Osteoblast (primary cell): ENCODE data around the gene SUGP2. TPM values are rescaled to one million over a fixed set of nuclear protein-coding genes. Genes with fewer than 3 reads are reported as not detected.

Experiments used
- DNase-seq: peaks from one replicate; pipeline ENCODE4 v3.0.0; 2011; ENCODE audit warnings: low spot score, mixed read lengths; ENCODE audit not compliant: insufficient read length; ENCODE audit errors: missing footprints
- H2AFZ ChIP-seq: 2 replicates; pipeline ENCODE4 v1.6.0; 2011; ENCODE audit warnings: mild to moderate bottlenecking, low read length
- H3K27ac ChIP-seq: 2 replicates; pipeline ENCODE4 v1.5.1; 2011; ENCODE audit warnings: mild to moderate bottlenecking, low read depth, low read length, moderate library complexity
- H3K27me3 ChIP-seq: 2 replicates; pipeline ENCODE4 v1.6.0; 2012; ENCODE audit warnings: mild to moderate bottlenecking, control low read depth, inconsistent platforms, low read length, moderate library complexity; ENCODE audit not compliant: insufficient read depth
- H3K36me3 ChIP-seq: 2 replicates; pipeline ENCODE4 v1.5.1; 2011; ENCODE audit warnings: mild to moderate bottlenecking, low read length, control low read depth, moderate library complexity; ENCODE audit not compliant: insufficient read depth
- H3K4me1 ChIP-seq: 2 replicates; pipeline ENCODE4 v1.5.1; 2011; ENCODE audit warnings: mild to moderate bottlenecking, low read length, control low read depth, moderate library complexity; ENCODE audit not compliant: insufficient read depth
- H3K4me2 ChIP-seq: 2 replicates; pipeline ENCODE4 v1.6.0; 2011; ENCODE audit warnings: mild to moderate bottlenecking, low read length; ENCODE audit not compliant: insufficient read depth
- H3K4me3 ChIP-seq: fragments of 200-600 bp; sonication (generic); 3 replicates; pipeline ENCODE4 v1.5.1; 2012; ENCODE audit warnings: mild to moderate bottlenecking, low read length, inconsistent platforms; ENCODE audit not compliant: insufficient read depth
- H3K79me2 ChIP-seq: 2 replicates; pipeline ENCODE4 v1.6.0; 2012; ENCODE audit warnings: mild to moderate bottlenecking, low read length, control low read depth, inconsistent platforms; ENCODE audit not compliant: insufficient read depth
- H3K9me3 ChIP-seq: 2 replicates; pipeline ENCODE4 v1.5.1; 2011; ENCODE audit warnings: low read depth, low read length, control low read depth
- H4K20me1 ChIP-seq: 2 replicates; pipeline ENCODE4 v1.6.0; 2012; ENCODE audit warnings: mild to moderate bottlenecking, low read length, control low read depth; ENCODE audit not compliant: insufficient read depth
- total RNA-seq: library from RNA; depleted of rRNA; stranded (reverse); fragments of >200 nt; gene quantifications from 2 replicates; pipeline ENCODE4 v1.2.3, GENCODE V29; 2012
- TF ChIP-seq, protein P1 (sequence below): IDR thresholded peaks from 2 replicates; pipeline ENCODE4 v1.5.1; 2011; ENCODE audit warnings: mild to moderate bottlenecking, low read depth, low read length, moderate library complexity; ENCODE audit errors: extremely low read depth

The SUGP2 gene
- total RNA-seq, 1 donor = 33.7 TPM

DNA sequence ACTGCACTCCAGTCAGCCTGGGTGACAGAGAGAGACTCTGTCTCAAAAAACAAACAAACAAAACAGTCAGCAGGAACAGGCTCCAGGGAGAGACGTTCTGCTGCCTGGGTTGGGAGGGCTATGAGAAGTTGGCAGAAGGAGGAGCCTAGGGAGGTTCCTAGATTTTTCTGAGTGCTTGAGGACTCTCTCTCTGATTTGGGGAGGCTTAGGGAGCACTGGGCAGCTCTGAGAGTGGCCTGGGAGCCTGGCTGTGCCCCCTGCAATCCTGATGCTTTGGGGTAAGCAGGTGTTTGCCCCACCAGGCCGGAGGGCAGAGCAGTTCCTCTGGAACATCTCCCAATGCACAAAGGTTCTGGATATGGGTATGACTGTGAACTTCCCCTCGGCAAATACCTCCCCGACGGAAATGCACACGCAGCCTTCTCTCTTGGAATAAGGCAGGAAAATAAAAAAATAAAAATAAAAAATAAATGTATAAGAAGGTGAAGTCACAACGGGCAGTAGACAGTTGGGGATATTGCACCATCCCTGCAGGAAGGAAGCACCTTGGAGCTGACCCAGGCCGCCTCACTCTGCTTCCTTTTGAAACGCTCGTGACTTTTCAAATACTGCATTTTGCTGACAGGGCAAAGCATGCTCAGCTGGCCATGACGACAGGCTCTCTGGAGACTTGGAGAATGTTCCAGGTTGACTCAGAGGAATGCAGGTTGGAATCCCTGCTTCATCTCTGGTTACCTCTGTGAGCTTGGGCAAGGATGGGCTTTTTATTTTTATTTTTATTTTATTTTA is 65.8 kb downstream of the SUGP2 start:
- H3K4me2 ChIP-seq = no peak overlapping the region
- peak; percentile 87 for DNase-seq
- H3K4me3 ChIP-seq = no peak overlapping the region
- no peaks in the 10 kb centered on the region for H3K9me3 ChIP-seq
- H3K79me2 ChIP-seq = no peaks in the 10 kb centered on the region
- no peaks in the 10 kb centered on the region for H4K20me1 ChIP-seq
- peaks cover 24% of the 10 kb centered on the region for H3K4me1 ChIP-seq
- H3K27ac ChIP-seq = no peak overlapping the region
- H2AFZ ChIP-seq = peak overlapping the region; percentile 80
- TF ChIP-seq, protein P1, sequence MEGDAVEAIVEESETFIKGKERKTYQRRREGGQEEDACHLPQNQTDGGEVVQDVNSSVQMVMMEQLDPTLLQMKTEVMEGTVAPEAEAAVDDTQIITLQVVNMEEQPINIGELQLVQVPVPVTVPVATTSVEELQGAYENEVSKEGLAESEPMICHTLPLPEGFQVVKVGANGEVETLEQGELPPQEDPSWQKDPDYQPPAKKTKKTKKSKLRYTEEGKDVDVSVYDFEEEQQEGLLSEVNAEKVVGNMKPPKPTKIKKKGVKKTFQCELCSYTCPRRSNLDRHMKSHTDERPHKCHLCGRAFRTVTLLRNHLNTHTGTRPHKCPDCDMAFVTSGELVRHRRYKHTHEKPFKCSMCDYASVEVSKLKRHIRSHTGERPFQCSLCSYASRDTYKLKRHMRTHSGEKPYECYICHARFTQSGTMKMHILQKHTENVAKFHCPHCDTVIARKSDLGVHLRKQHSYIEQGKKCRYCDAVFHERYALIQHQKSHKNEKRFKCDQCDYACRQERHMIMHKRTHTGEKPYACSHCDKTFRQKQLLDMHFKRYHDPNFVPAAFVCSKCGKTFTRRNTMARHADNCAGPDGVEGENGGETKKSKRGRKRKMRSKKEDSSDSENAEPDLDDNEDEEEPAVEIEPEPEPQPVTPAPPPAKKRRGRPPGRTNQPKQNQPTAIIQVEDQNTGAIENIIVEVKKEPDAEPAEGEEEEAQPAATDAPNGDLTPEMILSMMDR = no peak
- H3K36me3 ChIP-seq = no peaks in the 10 kb centered on the region
- H3K27me3 ChIP-seq = no peaks in the 10 kb centered on the region

DNA sequence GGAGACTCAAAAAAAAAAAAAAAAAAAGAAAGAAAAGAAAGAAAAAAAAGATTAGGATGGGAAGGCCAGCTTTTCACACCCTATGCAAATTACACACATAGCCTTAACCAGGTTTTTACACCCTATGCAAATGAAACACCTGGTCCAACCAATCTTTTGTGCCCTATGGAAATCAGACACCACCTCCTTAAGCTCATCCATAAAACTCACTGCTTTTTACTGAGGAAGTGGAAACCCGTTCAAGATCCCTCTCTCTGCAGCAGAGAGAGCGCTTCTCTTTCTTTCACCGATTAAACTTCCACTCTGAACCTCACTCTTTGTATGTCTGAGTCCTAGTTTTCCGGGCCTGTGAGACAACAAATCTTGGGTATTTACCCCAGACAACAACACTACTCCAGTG is 67.0 kb downstream of the SUGP2 start:
- Histone ChIP-seq H3K36me3 (no peaks in the 10 kb centered on the region), H3K27me3 (peaks cover 5% of the 10 kb centered on the region), H3K27ac (no peak overlapping the region), H3K79me2 (no peaks in the 10 kb centered on the region), H3K4me3 (no peak overlapping the region), H3K4me2 (no peak overlapping the region), H2AFZ (no peak overlapping the region), H3K4me1 (peaks cover 18% of the 10 kb centered on the region), H3K9me3 (no peaks in the 10 kb centered on the region), H4K20me1 (no peaks in the 10 kb centered on the region)
- TF ChIP-seq, protein P1 = no peak
- DNase-seq = no peak

DNA sequence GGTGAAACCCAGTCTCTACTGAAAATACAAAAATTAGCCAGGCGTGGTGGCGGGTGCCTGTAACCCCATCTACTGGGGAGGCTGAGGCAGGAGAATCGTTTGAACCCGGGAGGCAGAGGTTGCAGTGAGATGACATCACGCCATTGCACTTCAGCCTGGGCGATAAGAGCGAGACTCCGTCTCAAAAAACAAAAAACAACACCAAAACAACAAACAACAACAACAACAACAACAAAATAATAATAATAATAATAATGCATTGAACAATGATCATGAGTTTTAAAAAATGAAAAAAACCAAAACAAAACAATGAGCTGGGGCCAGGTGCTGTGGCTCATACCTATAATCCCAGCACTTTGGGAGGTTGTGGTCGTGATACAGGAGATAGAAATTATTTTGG is 69.2 kb downstream of the SUGP2 start:
- H4K20me1 ChIP-seq = no peaks in the 10 kb centered on the region
- TF ChIP-seq, protein P1 = no peak
- peaks cover 5% of the 10 kb centered on the region for H3K27me3 ChIP-seq

DNA sequence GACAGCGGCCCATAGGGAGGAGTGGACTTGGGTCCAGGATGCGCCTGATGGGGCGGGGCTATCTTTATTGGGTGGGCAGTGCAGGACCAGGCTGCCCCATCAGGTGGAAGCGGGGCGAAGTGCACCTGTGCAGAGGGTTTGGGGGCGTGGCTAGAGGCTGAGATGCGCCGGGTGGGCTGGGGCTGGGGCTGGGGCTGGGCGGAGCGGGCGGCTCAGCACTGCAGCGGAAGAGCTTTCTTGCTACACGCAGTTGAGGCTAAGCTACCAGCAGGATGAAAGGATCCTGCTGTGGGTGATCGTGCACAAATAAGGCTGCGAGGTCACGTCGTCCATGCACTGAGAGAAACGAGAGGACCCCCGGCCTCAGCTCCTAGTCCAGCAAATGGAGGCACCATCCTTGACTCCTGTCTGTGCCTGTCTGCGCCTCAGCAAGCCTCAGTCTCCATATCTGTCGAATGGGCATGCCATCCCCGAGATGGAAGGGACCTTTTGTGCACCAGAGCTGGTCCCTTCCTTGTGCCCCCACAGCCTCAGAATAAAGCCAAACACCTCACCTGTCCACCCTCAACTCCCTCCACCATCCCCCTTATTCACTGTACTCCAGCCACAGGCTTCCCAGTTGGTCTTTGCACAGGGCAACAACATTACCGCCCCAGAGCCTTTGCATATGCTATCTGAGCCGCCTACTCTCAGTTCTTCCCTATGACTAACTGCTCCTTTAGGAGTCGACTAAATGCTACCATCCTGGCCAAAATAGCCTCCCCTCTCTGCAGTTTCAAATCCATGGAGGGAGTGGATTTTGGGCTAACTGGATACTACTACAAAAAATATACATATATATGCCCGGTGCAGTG is 71.3 kb downstream of the SUGP2 start:
- no peak overlapping the region for H2AFZ ChIP-seq
- H3K4me1 ChIP-seq = no peaks in the 10 kb centered on the region
- peak; percentile 65 for DNase-seq
- H3K27me3 ChIP-seq = peaks cover 5% of the 10 kb centered on the region
- no peaks in the 10 kb centered on the region for H4K20me1 ChIP-seq
- no peaks in the 10 kb centered on the region for H3K79me2 ChIP-seq
- no peaks in the 10 kb centered on the region for H3K9me3 ChIP-seq
- H3K27ac ChIP-seq = no peak overlapping the region
- no peaks in the 10 kb centered on the region for H3K36me3 ChIP-seq
- H3K4me2 ChIP-seq = no peak overlapping the region
- H3K4me3 ChIP-seq = no peak overlapping the region
- TF ChIP-seq, protein P1 = no peak

More for the DNA sequence above, 69.2 kb downstream of the SUGP2 start:
- no peak overlapping the region for H3K27ac ChIP-seq
- no peak overlapping the region for H2AFZ ChIP-seq
- no peaks in the 10 kb centered on the region for H3K36me3 ChIP-seq
- no peak for DNase-seq
- H3K9me3 ChIP-seq = no peaks in the 10 kb centered on the region
- peaks cover 6% of the 10 kb centered on the region for H3K4me1 ChIP-seq
- H3K79me2 ChIP-seq = no peaks in the 10 kb centered on the region
- H3K4me2 ChIP-seq = no peak overlapping the region
- no peak overlapping the region for H3K4me3 ChIP-seq
